Measurements from ENCODE around the gene TLN1. TPM values are rescaled to one million over a fixed set of nuclear protein-coding genes. Genes with fewer than 3 reads are reported as not detected.
A peak's percentile ranks its signal among the peaks of the same experiment; 100 is the strongest.

The TLN1 gene
- total RNA-seq, 4 donors from 2014 or later = 888 to 1,583 (median 1,047) TPM

GRCh38 chr9:35758475-35759050 lies 26.6 kb upstream of the TLN1 start:
- Histone ChIP-seq H3K4me1 (peaks cover 0 to 38% (median 19%) of the 10 kb centered on the region in 3 donors), H3K27ac (peak overlapping the region in 3 of 4 donors; percentile 87 to 93 (median 88)), H3K9me3 (no peaks in the 10 kb centered on the region), H3K27me3 (no peaks in the 10 kb centered on the region), H3K4me3 (no peak overlapping the region), H3K36me3 (peaks cover 0 to 17% of the 10 kb centered on the region in 2 donors)
- no peak for ATAC-seq
- 41 to 66% methylated on average over 3 of the region's 3 CpGs for WGBS, 2 donors (ENCODE audit: low coverage in 1 of 2)
- no peak for TF ChIP-seq EP300 (IDR thresholded peaks at IDR 0.05)
- TF ChIP-seq POLR2AphosphoS5 (IDR thresholded peaks at IDR 0.05) = no peak
- no peak for TF ChIP-seq POLR2A (IDR thresholded peaks at IDR 0.05)

DNA sequence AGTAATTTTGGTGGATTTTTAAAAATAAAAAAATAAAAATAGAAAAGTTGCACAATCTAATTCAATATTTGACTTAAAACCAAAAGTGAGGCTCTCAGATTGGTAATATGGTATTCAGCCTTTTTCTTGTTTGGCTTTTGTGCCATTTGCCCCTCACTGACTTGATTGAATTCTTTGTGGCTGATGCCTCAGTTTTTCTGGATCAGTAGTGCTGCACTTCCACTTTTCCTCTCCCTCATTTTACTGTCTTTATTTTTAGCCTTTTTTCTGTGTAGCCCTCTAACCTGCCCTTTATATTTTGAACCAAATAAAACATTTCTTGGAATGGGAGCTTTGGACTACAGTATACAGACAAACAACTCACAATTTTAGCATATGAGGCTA lies 25.9 kb upstream of the TLN1 start:
- H3K4me3 ChIP-seq = peak overlapping the region in 1 of 2 donors; percentile 71
- no peak for ATAC-seq

DNA sequence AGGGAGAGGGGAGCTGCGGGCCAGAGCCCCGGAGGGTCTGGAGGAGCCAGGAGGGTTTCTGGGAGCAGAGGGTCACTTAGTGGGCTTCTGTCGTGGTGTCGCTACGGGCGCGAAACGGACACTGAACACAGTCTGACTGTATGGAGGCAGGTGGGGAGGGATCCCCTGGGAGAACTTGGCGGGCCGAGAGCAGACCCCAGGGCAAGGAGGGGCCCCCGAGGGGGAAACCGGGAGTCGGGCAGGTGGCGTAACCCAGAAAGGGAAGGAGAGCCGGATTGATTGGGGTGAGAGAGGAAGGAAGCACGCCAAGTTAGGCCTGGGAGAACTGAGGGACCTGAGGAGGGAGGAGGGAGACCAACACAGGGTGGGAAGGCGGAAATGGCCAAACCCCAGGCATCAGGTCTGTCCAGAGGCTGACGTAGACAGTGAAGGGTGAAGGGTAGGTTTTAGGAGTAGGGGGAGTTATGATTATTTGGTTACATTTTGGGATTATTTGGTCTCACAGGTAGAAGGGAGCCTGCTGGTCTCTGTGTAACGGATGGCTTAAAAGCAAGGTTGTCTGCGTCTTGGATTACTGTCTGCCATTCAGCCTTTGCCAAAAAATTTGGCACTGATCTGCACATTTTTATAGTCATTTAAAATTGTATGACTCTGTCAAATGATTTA lies 25.4 kb upstream of the TLN1 start:
- H3K9me3 ChIP-seq = no peaks in the 10 kb centered on the region
- peak; percentile 0 to 2 for TF ChIP-seq POLR2A (IDR thresholded peaks at IDR 0.05)
- no peak for TF ChIP-seq CTCF (IDR thresholded peaks at IDR 0.05)
- TF ChIP-seq POLR2AphosphoS5 (IDR thresholded peaks at IDR 0.05) = no peak
- TF ChIP-seq EP300 (IDR thresholded peaks at IDR 0.05) = no peak
- WGBS, 2 donors (ENCODE audit: low coverage in 1 of 2) = 0% methylated on average over 7 to 20 of the region's 20 CpGs
- peaks cover 0 to 38% (median 19%) of the 10 kb centered on the region in 3 donors for H3K4me1 ChIP-seq
- no peaks in the 10 kb centered on the region for H3K27me3 ChIP-seq
- H3K36me3 ChIP-seq = peaks cover 0 to 29% of the 10 kb centered on the region in 2 donors
- H3K4me3 ChIP-seq = peak overlapping the region; percentile 64 to 71
- H3K27ac ChIP-seq = peak overlapping the region; percentile 73 to 93 (median 88)
- peak; percentile 68 for ATAC-seq

More for the DNA sequence above, 25.9 kb upstream of the TLN1 start:
- H3K27ac ChIP-seq = peak overlapping the region; percentile 73 to 93 (median 88)
- TF ChIP-seq POLR2AphosphoS5 (IDR thresholded peaks at IDR 0.05) = no peak
- TF ChIP-seq POLR2A (IDR thresholded peaks at IDR 0.05) = no peak
- TF ChIP-seq CTCF (IDR thresholded peaks at IDR 0.05) = no peak
- TF ChIP-seq EP300 (IDR thresholded peaks at IDR 0.05) = no peak
- peaks cover 0 to 24% of the 10 kb centered on the region in 2 donors for H3K36me3 ChIP-seq
- no peaks in the 10 kb centered on the region for H3K9me3 ChIP-seq
- H3K27me3 ChIP-seq = no peaks in the 10 kb centered on the region
- H3K4me1 ChIP-seq = peaks cover 0 to 38% (median 19%) of the 10 kb centered on the region in 3 donors

GRCh38 chr9:35756275-35757225 lies 24.6 kb upstream of the TLN1 start:
- H3K9me3 ChIP-seq = no peaks in the 10 kb centered on the region
- peaks cover 0 to 37% of the 10 kb centered on the region in 2 donors for H3K36me3 ChIP-seq
- H3K4me3 ChIP-seq = peak overlapping the region; percentile 64 to 71
- ATAC-seq = peak; percentile 85
- peaks cover 0 to 38% (median 19%) of the 10 kb centered on the region in 3 donors for H3K4me1 ChIP-seq
- 10 to 26% methylated on average over 12 to 20 of the region's 48 CpGs for WGBS, 2 donors (ENCODE audit: low coverage in 1 of 2)
- TF ChIP-seq POLR2AphosphoS5 (IDR thresholded peaks at IDR 0.05) (no peak), CTCF (IDR thresholded peaks at IDR 0.05) (peak in 3 of 4 experiments; percentile 58 to 84 (median 72)), EP300 (IDR thresholded peaks at IDR 0.05) (no peak), POLR2A (IDR thresholded peaks at IDR 0.05) (peak in 1 of 2 donors; percentile 26)
- peak overlapping the region; percentile 73 to 93 (median 88) for H3K27ac ChIP-seq
- H3K27me3 ChIP-seq = no peaks in the 10 kb centered on the region

DNA sequence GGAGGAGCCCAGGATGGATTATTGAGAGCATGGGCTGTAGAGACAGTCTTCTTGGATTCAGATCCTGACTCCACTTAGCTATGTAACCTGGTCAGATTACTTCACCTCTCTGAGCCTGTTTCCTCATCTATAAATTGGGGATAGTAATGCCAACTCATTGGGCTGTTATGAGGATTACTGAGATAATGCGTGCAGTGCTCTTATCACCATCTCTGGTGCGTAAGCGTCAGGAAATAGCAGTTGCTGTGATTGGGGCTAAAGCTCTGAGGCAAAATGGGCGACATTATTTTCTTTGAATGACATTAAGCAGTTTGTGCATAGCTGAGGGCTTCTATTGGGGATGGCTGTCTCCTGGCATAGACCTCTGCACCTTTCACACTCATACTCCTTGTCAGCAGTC lies 23.1 kb upstream of the TLN1 start:
- H3K27ac ChIP-seq = no peak overlapping the region
- TF ChIP-seq EP300 (IDR thresholded peaks at IDR 0.05) = no peak
- TF ChIP-seq CTCF (IDR thresholded peaks at IDR 0.05) = no peak
- no peak for TF ChIP-seq POLR2AphosphoS5 (IDR thresholded peaks at IDR 0.05)
- no peak for TF ChIP-seq POLR2A (IDR thresholded peaks at IDR 0.05)
- 82 to 92% methylated on average over 2 to 4 of the region's 4 CpGs for WGBS, 2 donors (ENCODE audit: low coverage in 1 of 2)
- no peaks in the 10 kb centered on the region for H3K9me3 ChIP-seq
- H3K36me3 ChIP-seq = peaks cover 0 to 51% of the 10 kb centered on the region in 2 donors
- H3K4me3 ChIP-seq = no peak overlapping the region
- peaks cover 0 to 51% (median 23%) of the 10 kb centered on the region in 3 donors for H3K4me1 ChIP-seq
- H3K27me3 ChIP-seq = no peaks in the 10 kb centered on the region
- no peak for ATAC-seq

Data from gastroesophageal sphincter (tissue), 4 donors.